ENCODE data around the gene REXO1.
"Not testable (repeated sequence)": the region's sequence is repeated elsewhere in the genome, so short reads cannot be mapped to it uniquely, and the experiment has no call there.

The REXO1 gene

GRCh38 chr19:1807030-1807694 lies 41.1 kb downstream of the REXO1 start:
- H3K27me3 ChIP-seq (ENCODE audit: control insufficient read depth, insufficient read depth, low read length), result no peaks in the 10 kb centered on the region
- peaks cover 11% of the 10 kb centered on the region for H3K4me1 ChIP-seq (ENCODE audit: control insufficient read depth, insufficient read depth, low read length)
- no peaks in the 10 kb centered on the region for H3K9me3 ChIP-seq (ENCODE audit: control insufficient read depth, low read length)
- H3K36me3 ChIP-seq (ENCODE audit: control insufficient read depth, insufficient read depth, low read length), result no peaks in the 10 kb centered on the region
- no peak overlapping the region for H3K4me3 ChIP-seq (ENCODE audit: low read length)
- no peak overlapping the region for H3K9ac ChIP-seq (ENCODE audit: low read length)

- Histone ChIP-seq H3K9ac (ENCODE audit: low read length) (no peak overlapping the region), H3K36me3 (ENCODE audit: control insufficient read depth, insufficient read depth, low read length) (no peaks in the 10 kb centered on the region), H3K9me3 (ENCODE audit: control insufficient read depth, low read length) (no peaks in the 10 kb centered on the region), H3K4me1 (ENCODE audit: control insufficient read depth, insufficient read depth, low read length) (peaks cover 6% of the 10 kb centered on the region), H3K4me3 (ENCODE audit: low read length) (no peak overlapping the region), H3K27me3 (ENCODE audit: control insufficient read depth, insufficient read depth, low read length) (no peaks in the 10 kb centered on the region)
Measured at GRCh38 chr19:1806184-1807029, 41.9 kb downstream of the REXO1 start.

GRCh38 chr19:1805401-1806183 lies 42.7 kb downstream of the REXO1 start:
- H3K27me3 ChIP-seq (ENCODE audit: control insufficient read depth, insufficient read depth, low read length), result no peaks in the 10 kb centered on the region
- H3K4me3 ChIP-seq (ENCODE audit: low read length), result no peak overlapping the region
- H3K36me3 ChIP-seq (ENCODE audit: control insufficient read depth, insufficient read depth, low read length), result no peaks in the 10 kb centered on the region
- no peak overlapping the region for H3K9ac ChIP-seq (ENCODE audit: low read length)
- no peaks in the 10 kb centered on the region for H3K4me1 ChIP-seq (ENCODE audit: control insufficient read depth, insufficient read depth, low read length)
- no peaks in the 10 kb centered on the region for H3K9me3 ChIP-seq (ENCODE audit: control insufficient read depth, low read length)

GRCh38 chr19:1804858-1805257 lies 43.4 kb downstream of the REXO1 start:
- Histone ChIP-seq H3K4me3 (ENCODE audit: low read length) (no peak overlapping the region), H3K36me3 (ENCODE audit: control insufficient read depth, insufficient read depth, low read length) (no peaks in the 10 kb centered on the region), H3K27me3 (ENCODE audit: control insufficient read depth, insufficient read depth, low read length) (no peaks in the 10 kb centered on the region), H3K4me1 (ENCODE audit: control insufficient read depth, insufficient read depth, low read length) (no peaks in the 10 kb centered on the region), H3K9me3 (ENCODE audit: control insufficient read depth, low read length) (no peaks in the 10 kb centered on the region), H3K9ac (ENCODE audit: low read length) (no peak overlapping the region)

- no peaks in the 10 kb centered on the region for H3K36me3 ChIP-seq (ENCODE audit: control insufficient read depth, insufficient read depth, low read length)
- no peaks in the 10 kb centered on the region for H3K9me3 ChIP-seq (ENCODE audit: control insufficient read depth, low read length)
- no peak overlapping the region for H3K4me3 ChIP-seq (ENCODE audit: low read length)
- H3K4me1 ChIP-seq (ENCODE audit: control insufficient read depth, insufficient read depth, low read length), result peaks cover 4% of the 10 kb centered on the region
- H3K27me3 ChIP-seq (ENCODE audit: control insufficient read depth, insufficient read depth, low read length), result peaks cover 15% of the 10 kb centered on the region
- no peak overlapping the region for H3K9ac ChIP-seq (ENCODE audit: low read length)
Measured at GRCh38 chr19:1799695-1800342, 48.5 kb downstream of the REXO1 start.

GRCh38 chr19:1797313-1797712 lies 51.0 kb downstream of the REXO1 start:
- peaks cover 15% of the 10 kb centered on the region for H3K27me3 ChIP-seq (ENCODE audit: control insufficient read depth, insufficient read depth, low read length)
- not testable (repeated sequence) for H3K4me1 ChIP-seq (ENCODE audit: control insufficient read depth, insufficient read depth, low read length); H3K36me3 ChIP-seq (ENCODE audit: control insufficient read depth, insufficient read depth, low read length); H3K9me3 ChIP-seq (ENCODE audit: control insufficient read depth, low read length); H3K4me3 ChIP-seq (ENCODE audit: low read length); H3K9ac ChIP-seq (ENCODE audit: low read length)

GRCh38 chr19:1796395-1797142 lies 51.7 kb downstream of the REXO1 start:
- H3K36me3 ChIP-seq (ENCODE audit: control insufficient read depth, insufficient read depth, low read length), result no peaks in the 10 kb centered on the region
- no peak overlapping the region for H3K9ac ChIP-seq (ENCODE audit: low read length)
- H3K27me3 ChIP-seq (ENCODE audit: control insufficient read depth, insufficient read depth, low read length), result peaks cover 15% of the 10 kb centered on the region
- H3K4me3 ChIP-seq (ENCODE audit: low read length), result no peak overlapping the region
- peaks cover 4% of the 10 kb centered on the region for H3K4me1 ChIP-seq (ENCODE audit: control insufficient read depth, insufficient read depth, low read length)
- no peaks in the 10 kb centered on the region for H3K9me3 ChIP-seq (ENCODE audit: control insufficient read depth, low read length)

GRCh38 chr19:1794424-1795172 lies 53.7 kb downstream of the REXO1 start:
- Histone ChIP-seq H3K36me3 (ENCODE audit: control insufficient read depth, insufficient read depth, low read length) (no peaks in the 10 kb centered on the region), H3K4me3 (ENCODE audit: low read length) (no peak overlapping the region), H3K27me3 (ENCODE audit: control insufficient read depth, insufficient read depth, low read length) (peaks cover 15% of the 10 kb centered on the region), H3K4me1 (ENCODE audit: control insufficient read depth, insufficient read depth, low read length) (peaks cover 4% of the 10 kb centered on the region), H3K9me3 (ENCODE audit: control insufficient read depth, low read length) (no peaks in the 10 kb centered on the region), H3K9ac (ENCODE audit: low read length) (no peak overlapping the region)

- no peaks in the 10 kb centered on the region for H3K9me3 ChIP-seq (ENCODE audit: control insufficient read depth, low read length)
- peaks cover 4% of the 10 kb centered on the region for H3K4me1 ChIP-seq (ENCODE audit: control insufficient read depth, insufficient read depth, low read length)
- peaks cover 11% of the 10 kb centered on the region for H3K27me3 ChIP-seq (ENCODE audit: control insufficient read depth, insufficient read depth, low read length)
- H3K4me3 ChIP-seq (ENCODE audit: low read length), result no peak overlapping the region
- no peaks in the 10 kb centered on the region for H3K36me3 ChIP-seq (ENCODE audit: control insufficient read depth, insufficient read depth, low read length)
- no peak overlapping the region for H3K9ac ChIP-seq (ENCODE audit: low read length)
Measured at GRCh38 chr19:1791879-1792278, 56.4 kb downstream of the REXO1 start.

- no peak overlapping the region for H3K4me3 ChIP-seq (ENCODE audit: low read length)
- no peaks in the 10 kb centered on the region for H3K9me3 ChIP-seq (ENCODE audit: control insufficient read depth, low read length)
- H3K4me1 ChIP-seq (ENCODE audit: control insufficient read depth, insufficient read depth, low read length), result no peaks in the 10 kb centered on the region
- H3K9ac ChIP-seq (ENCODE audit: low read length), result no peak overlapping the region
- no peaks in the 10 kb centered on the region for H3K27me3 ChIP-seq (ENCODE audit: control insufficient read depth, insufficient read depth, low read length)
- no peaks in the 10 kb centered on the region for H3K36me3 ChIP-seq (ENCODE audit: control insufficient read depth, insufficient read depth, low read length)
Measured at GRCh38 chr19:1790054-1790792, 58.1 kb downstream of the REXO1 start.

Measured in mucosa of stomach (tissue), 1 donor.